Fibroblast of skin of right biceps (primary cell): ENCODE measurements around the gene CXCL8.
"Not testable (repeated sequence)": the region's sequence is repeated elsewhere in the genome, so short reads cannot be mapped to it uniquely, and the experiment has no call there.

Experiments used
- DNase-seq: peaks from one replicate; pipeline ENCODE4 v3.0.0-alpha.2; 2013

The CXCL8 gene

DNA sequence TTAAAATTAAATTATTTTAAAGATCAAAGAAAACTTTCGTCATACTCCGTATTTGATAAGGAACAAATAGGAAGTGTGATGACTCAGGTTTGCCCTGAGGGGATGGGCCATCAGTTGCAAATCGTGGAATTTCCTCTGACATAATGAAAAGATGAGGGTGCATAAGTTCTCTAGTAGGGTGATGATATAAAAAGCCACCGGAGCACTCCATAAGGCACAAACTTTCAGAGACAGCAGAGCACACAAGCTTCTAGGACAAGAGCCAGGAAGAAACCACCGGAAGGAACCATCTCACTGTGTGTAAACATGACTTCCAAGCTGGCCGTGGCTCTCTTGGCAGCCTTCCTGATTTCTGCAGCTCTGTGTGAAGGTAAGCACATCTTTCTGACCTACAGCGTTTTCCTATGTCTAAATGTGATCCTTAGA, at the start of gene CXCL8:
Gene CXCL8, plus strand, starts transcription at position 217 of the 426 bp plus-strand sequence. Its CDS starts 90 bp downstream, at position 307.
- peak; percentile 88 for DNase-seq

DNA sequence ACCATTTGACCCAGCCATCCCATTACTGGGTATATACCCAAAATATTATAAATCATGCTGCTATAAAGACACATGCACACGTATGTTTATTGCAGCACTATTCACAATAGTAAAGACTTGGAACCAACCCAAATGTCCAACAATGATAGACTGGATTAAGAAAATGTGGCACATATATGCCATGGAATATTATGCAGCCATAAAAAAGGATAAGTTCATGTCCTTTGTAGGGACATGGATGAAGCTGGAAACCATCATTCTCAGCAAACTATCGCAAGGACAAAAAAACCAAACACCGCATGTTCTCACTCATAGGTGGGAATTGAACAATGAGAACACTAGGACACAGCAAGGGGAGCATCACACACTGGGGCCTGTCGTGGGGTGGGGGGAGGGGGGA, 49.2 kb upstream of the CXCL8 start:
- DNase-seq: not testable (repeated sequence)

GRCh38 chr4:73691759-73692158, 48.6 kb upstream of the CXCL8 start:
- no peak for DNase-seq

GRCh38 chr4:73692254-73692653, 48.1 kb upstream of the CXCL8 start:
- DNase-seq: peak; percentile 25

DNA sequence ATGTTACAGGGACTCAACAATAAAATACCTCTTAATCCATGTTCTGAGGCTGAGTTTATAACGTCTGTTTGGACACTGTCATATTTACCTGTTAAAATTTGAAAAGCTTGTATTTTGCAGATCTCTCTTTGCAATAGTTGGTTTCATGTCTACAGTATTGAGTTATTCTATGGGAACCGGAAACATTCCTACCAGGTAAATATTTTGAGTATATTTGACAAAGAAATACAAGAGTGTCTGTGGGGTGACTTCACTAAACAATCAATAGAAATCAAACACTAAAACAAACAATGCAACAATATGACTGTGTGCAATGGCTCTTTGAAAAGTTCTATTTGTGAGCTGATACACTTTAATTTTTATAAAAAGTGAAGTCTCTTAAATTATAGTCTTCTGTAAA, 47.7 kb upstream of the CXCL8 start:
- no peak for DNase-seq

GRCh38 chr4:73693811-73694210, 46.6 kb upstream of the CXCL8 start:
- peak; percentile 40 for DNase-seq

DNA sequence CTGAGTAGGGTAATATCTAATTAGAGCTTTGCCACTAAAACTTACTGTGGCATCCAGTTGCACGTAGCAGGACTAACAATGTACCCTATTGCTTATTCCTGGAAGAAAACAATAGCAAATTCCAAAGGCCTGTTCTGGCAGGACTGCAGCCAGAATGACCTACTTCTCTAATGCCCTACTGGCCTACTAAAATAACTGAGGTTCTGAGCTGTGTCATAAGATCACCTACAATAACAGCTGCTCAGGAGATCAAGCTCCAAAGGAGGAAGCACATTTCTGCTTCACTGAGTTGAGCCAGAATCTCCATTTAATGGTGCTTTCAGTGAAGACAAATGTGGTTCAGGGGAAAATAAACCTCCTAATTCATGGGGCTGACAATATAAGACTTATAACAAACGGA, 42.2 kb upstream of the CXCL8 start:
- DNase-seq: no peak

DNA sequence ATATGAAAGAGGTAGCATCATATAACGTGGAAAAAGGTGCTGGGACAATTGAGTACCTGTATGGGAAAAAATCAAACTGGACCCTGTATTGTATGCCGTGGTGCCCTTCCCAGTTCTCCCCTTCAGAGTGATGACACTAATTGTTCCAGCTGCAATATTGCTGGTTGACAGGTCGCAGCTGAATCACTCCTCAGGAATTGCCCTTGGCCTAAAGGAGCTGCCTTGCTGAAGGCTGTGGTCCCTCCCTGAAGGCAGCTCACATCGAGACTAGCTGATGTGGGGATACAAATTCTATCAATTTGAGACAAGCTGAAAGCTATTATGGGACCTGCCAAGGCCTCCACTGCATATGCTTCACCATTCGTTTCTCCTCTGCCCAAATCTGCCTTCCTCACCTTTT, 39.3 kb upstream of the CXCL8 start:
- peak; percentile 50 for DNase-seq

GRCh38 chr4:73702796-73703287, 37.5 kb upstream of the CXCL8 start:
- DNase-seq: peak; percentile 43

DNA sequence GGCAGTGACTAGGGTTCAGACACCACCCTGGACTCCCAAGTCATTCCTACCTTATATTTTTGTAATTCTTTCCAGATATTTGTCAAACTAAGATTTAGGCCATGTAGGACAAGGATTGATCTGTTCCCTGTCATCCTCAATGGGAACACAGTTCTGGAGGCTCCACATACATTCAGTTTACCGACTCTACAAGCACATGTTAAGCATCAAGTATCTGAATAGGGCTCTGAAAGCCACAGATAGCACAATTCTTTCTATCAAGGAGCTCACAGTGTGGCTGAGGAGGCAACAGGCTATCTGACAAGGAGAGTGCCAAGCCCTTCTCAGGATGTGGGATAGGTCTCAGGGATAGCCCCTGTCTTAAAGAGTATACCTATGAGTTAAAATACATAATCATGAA, 37.0 kb upstream of the CXCL8 start:
- DNase-seq: no peak

- DNase-seq: peak; percentile 99
Observed at GRCh38 chr4:73704314-73705055, 35.9 kb upstream of the CXCL8 start.

GRCh38 chr4:73705056-73705432, 35.3 kb upstream of the CXCL8 start:
- DNase-seq: peak; percentile 93

DNA sequence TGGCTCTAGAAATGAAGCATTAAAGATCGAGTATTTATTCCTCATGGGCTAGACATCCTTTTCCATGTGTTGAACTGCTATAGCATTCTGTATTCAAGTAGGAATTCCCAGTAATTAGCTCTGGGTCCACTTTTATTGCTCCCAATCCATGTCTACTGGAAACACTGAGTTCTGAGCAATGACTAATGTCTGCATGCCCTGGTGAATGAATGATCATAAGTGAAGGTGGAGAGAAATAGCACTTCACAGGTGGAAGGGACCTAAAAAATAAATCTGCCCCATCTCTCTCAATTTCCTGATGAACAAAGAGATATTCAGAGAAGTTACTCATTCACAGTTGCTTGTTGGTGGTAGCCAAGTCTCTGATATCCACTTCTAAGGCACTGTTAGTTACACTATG, 34.6 kb upstream of the CXCL8 start:
- no peak for DNase-seq

- DNase-seq: no peak
Observed at GRCh38 chr4:73706811-73707210, 33.6 kb upstream of the CXCL8 start.

DNA sequence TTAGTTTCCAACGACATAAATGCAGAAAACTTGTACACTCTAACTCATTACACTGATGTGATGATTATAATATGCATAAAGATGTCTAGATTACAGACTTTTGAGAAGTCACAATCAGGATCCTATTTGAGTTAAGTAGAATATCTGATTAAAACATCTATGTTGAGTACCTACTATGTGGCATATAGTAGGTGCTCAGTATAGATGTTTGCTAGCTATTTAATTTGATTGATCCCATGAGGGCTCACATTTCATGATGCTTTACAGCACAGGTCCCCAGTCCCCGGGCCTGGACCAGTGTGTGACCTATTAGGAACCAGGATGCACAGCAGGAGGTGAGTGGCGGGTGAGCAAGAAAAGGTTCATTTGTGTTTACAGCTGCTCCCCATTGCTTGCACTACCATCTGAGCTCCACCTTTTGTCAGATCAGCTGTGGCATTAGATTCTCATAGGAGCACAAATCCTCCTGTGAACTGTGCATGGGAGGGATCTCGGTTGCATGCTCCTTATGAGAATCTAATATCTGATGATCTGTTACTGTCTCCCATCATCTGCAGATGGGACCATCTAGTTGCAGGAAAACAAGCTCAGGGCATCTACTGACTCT, 33.0 kb upstream of the CXCL8 start:
- no peak for DNase-seq

GRCh38 chr4:73707918-73708577, 32.3 kb upstream of the CXCL8 start:
- peak; percentile 95 for DNase-seq

GRCh38 chr4:73709451-73710033, 30.8 kb upstream of the CXCL8 start:
- DNase-seq: no peak

GRCh38 chr4:73710094-73710493, 30.3 kb upstream of the CXCL8 start:
- DNase-seq: no peak

- DNase-seq: no peak
Observed at GRCh38 chr4:73711989-73712388, 28.4 kb upstream of the CXCL8 start.

DNA sequence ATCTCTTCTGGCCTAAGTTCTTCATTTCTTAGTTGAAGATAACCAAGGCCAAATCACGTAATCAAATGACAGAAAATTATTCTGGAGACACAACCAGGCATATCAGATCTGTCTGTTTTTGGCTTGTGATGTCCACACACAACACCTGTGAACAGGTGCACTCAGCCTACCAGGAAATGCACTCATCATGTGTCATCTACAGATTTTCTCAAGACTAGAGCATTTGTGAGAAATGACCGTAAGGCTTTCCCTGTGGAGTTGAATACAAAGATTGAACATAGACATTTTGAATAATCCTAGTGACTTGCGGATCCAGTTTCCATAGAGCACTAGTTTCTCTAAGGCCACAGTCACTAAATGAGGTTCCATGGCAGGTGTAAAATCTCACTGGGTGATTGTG, 26.7 kb upstream of the CXCL8 start:
- no peak for DNase-seq

DNA sequence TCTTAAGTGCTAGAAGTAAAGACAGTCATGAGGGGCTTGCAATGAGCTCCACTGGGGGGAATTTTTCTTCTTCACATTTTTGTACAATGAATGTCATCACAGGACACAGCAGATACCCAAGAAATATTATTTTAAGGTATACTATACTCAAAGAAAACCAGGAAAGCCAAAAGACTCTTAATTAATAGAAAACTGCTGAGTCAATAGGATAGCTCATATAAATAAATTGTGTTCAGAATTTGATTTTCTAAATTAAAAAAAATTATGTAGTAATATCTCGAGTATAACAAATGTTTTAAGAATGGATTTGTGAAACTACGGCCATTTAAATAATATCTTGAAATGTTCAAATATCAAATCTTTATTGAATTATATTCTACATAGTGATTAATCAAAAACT, 25.7 kb upstream of the CXCL8 start:
- no peak for DNase-seq

DNA sequence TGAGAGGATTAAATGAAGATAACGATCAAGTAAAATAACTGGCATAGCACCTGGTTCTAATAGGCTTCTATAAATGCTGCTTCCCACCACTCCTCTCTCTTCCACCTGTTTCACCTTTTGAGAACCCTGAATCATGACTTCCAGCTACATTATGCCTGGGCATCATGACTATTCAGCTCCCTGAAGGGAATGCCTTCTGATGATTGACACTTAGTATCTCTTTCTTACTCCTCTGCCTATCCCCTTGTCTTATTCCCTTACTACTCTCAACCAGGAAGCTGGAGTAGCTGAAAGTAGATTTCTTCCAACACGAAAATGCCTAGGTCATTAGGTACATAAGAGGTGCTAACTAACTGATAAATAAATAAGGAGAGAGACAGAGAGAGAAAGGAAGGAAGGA, 24.7 kb upstream of the CXCL8 start:
- DNase-seq: no peak
